ENCODE results near the gene RAET1G.
"Not testable (repeated sequence)": the region's sequence is repeated elsewhere in the genome, so short reads cannot be mapped to it uniquely, and the experiment has no call there.

Gene RAET1G

GRCh38 chr6:149933036-149933435 is 10.1 kb upstream of the RAET1G start:
- DNase-seq, result no peak

DNA sequence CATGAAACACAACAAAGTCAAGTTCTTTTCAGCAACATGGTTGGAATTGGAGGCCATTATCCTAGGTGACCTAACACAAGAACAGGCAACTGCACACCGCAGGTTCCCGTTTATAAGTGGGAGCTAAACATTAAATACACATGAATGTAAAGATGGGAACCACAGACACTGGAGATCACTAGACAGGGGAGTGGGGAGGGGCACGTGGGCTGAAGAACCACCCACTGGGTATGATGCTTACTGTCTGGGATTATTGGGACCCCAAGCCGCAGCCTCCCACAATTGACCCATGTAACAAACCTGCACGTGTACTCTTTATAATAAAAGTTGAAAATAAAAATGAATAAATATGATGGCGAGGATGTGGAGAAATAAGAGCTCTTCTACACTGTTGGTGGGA is 8.6 kb upstream of the RAET1G start:
- no peak for DNase-seq

DNA sequence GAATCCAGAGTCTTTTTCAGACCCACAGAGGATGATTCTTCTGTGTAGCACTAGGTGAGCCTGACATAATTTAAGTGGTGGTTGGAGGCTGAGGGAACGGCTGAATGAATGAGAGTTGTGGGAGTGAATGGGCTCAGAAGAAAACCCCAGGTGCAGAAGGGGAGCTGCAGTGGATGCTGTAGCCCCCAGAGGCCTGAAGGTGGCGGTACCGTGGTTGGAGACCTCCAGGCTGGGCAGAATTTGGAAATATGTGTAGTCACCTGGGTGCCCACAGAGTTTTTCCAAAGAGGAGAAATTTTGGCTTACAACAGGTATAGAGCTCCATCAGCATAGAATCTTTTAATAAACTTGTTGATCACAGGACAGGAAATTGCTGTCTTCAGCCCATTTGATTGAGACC is 6.5 kb upstream of the RAET1G start:
- peak; percentile 7 for DNase-seq

- not testable (repeated sequence) for DNase-seq
These were observed 4.1 kb upstream of the RAET1G start for GRCh38 chr6:149927025-149927424.

DNA sequence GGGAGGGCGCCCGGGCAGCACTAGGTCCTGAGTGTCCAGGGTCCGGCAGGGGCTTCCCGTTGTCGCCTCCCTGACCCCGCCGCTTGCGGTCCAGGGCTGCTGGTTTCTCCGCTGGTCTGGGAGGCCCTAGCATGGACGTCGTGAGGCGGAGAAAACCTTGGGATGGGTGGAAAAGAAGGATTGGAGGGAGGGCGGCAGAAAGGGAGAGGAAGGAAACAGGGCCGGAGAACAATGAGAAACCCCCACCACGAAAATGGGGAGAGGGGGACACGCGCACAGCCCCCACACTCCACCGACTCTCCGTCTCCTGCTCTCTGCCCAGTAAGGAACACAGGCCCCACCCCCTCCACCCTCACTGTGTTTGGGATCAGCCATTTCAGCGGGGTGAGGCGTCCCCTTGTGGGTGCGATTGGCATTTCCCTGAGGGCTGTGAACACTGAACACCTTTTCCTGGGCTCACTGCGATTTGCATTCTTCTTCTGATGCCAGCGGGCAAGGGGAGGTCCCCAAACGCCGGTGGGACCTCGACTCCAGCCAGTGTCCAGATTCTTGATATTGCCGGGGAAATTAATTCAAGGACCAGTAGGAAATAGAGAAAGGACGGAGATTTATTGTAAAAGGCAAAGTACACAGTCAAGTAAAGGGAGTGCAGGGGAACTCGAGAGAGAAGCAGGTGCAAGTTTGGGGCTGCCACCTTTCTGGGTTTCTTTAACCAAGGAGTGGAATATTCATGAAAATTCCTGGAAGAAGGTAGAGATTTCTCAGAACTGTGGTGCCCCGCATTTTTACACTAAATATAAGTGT is 3.3 kb upstream of the RAET1G start:
- peak; percentile 88 for DNase-seq

- DNase-seq, result peak; percentile 50
These were observed 2.5 kb upstream of the RAET1G start for GRCh38 chr6:149925253-149925973.

DNA sequence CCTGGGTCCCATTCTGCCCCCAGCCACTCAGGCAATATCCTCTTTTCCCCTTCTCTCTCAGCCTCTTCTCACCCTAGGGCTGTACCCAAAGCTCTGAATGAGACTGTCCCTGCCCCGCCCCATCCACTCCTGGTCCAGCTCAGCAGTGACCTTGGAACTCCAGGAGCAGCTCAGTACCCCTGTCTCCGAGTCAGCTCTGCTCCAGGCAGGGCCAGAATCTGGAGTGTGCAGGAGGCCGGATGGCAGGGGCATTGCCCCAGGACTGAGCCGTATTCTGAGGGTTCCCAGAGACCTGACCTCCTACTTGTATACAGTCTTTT is 2.0 kb upstream of the RAET1G start:
- DNase-seq, result no peak

GRCh38 chr6:149924206-149924932 is 1.4 kb upstream of the RAET1G start:
- DNase-seq, result no peak

DNA sequence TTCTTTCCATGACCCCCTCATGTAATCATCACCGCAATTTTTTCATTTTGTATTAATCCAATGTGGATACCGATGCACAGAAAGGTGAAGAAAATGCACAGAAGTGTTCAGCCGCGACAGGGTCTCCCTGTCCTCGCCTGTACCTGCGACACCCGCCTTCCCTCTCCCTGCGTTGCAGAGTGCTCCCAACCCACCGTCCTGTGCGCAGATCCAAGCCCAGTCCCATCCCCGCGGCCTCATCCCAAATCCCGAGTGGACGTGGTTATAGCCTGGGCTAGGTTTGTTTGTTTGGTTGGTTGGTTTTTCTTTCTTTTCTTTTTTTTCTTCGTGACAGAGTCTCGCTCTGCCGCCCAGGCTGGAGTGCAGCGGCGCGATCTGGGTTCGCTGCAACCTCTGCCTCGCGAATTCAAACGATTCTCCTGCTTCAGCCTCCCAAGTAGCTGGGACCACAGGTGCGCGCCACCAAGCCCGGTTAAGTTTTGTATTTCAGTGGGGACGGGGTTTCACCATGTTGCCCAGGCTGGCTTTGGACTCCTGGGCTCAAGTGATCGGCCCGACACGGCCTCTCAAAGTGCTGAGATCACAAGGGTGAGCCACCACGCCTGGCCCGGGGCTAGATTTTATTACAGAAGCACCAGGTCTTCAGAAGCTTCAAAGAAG is 536 bp upstream of the RAET1G start:
- DNase-seq, result no peak

GRCh38 chr6:149922091-149922490 is 830 bp downstream of the RAET1G start:
- DNase-seq, result not testable (repeated sequence)

DNA sequence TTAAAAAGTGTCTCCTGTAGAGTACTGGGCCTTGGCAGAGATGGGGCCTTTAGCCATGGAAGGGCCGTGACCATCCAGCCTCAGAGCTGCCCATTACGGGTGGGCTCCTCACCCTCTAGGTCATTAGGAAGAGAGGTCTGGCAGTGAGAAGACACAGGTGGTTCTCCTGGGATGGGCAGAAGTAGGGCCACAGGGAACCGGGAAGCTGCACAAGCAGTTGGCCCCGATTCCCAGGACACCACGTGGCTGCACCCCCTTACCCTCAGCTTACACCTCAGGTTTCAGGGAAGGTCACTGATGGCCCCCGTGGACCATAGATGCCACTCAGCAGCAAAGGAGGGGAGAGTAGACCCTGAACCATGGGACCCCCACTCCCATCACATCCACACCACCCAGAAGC is 1.6 kb downstream of the RAET1G start:
- DNase-seq, result no peak

DNA sequence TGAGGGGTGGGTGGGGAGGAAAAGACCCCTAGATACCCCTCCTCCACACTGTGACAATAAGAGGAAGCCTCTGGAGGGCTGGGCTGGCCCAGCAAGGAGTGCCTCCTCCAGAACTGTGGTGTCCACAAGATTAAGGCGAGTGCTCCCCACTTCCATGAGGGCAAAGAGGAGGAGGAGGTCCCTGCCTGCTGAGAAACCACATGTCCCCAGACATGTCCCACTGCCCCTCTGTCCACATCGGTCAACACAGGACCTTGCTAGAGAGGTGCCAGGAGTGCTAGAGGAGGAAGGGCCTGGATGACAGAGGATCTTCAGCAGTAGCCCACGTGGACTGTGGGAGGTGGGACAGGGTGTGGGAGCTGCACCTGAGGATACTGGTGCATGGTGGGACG is 3.1 kb downstream of the RAET1G start:
- DNase-seq, result no peak

GRCh38 chr6:149919126-149919833 is 3.6 kb downstream of the RAET1G start:
- DNase-seq, result not testable (repeated sequence)

DNA sequence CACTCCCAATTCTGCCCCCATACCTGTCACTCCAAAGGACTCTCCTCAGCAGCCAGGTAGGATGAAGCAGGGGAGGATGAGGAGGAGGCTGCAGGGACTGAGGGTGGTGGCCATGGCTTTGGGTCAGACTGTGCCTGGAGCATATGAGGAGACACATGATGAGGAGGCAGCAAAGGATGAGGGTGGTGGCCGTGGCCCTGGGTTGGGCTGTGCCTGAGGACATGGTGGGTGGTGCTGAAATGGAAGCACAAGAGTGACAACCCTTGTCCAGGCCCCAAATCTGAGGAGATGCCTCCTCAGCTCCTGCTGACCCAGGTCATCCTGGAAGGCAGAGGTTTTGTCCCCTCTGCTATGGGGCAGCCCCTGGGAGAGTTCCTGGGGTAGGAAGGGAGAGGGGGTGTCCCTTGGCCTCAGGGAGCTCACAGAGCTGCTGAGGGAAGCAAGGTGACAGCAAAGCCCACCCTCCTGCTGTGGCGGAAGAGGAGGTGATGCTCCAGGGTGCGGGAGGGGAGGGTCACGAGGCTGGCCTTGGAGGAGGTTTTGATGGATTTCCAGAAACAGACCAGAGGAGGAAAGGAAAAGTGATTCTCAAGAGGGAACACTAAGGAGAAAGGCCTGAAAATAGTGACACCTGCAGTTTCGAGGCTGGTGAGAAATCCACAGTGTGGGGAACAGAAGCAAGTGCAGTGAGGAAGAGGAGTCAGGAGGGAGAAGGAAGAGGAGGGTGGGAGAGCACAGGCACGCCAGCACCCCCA is 4.6 kb downstream of the RAET1G start:
- DNase-seq, result no peak

DNA sequence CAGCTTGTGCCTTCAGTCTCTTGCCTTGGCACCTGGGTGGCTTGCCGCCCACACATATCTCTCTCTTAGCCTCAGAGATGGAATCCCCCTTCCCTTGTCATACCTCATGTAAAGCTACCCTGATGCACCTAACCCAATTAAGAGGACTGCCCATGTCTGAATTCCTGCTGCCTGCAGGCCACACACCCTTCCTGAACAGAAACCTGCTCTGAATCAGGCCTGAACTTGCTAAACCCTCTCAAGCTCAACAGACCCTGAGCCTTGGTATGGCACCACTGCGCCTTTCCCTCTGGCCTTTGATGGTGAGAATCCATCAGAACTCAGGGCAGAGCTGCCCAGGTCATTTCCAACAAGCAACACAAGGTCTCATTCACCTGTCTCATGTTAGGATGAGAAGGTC is 5.2 kb downstream of the RAET1G start:
- DNase-seq, result no peak

DNA sequence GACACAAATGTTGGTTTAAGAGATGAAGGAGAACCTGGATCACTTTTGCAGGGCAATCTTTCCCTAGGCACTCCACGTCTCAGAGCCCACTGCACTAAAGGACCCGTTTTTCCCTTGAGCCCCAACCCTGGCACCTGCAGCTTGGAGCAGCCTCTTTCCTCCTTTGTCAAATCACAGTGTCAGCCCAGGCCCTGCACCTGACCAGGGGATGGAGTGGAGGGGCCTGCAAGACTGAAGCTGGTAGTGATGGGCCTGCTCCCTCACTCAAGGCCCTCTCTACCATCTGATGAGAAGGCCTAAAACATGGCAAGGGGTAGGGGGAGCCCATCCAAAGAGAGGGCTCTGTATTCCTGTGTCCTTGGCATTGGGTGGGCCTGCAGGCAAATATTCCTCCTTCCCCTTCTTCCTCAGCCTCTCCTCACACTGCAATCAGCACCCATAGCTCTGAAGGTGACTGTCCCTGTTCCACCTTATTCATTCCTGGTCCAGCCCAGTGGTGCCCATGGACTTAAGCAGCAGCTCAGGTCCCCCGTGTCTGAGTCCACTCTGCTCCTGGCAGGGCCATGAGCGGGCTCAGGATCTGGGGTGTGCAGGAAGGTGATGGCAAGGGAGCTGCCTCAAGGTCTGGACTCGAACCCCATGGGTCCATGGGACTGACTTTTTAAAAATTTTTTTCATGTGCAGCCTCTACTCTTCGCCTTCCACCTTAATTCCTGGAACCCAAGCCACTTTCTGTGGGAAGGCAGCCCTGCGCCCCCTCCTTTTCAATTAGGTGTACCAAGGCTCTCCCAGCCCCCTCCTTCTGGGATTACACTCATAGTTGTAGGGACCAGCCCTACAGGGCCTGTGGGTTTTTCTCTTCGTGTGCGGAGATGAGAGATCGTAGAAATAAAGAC is 6.7 kb downstream of the RAET1G start:
- DNase-seq, result no peak

GRCh38 chr6:149913540-149914240 is 9.2 kb downstream of the RAET1G start:
- DNase-seq, result no peak

DNA sequence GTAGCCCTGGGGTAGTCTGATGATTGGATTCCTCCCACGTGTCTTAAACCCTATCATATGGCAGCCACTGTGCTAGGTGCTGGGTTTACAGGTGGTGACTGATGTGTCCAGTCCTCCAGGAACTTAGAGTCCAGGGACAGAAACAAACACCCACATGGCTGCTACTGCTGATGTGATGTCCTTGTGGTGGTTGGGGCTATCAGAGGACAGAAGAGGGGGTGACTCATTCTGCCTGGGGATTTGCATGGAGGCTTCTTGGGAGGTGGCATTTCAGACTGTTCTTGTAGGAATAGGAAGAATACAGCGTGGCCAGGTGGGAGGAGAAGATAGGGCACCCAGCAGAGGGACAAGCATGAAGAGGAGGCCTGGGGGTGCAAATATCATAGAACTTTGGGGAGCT is 9.8 kb downstream of the RAET1G start:
- DNase-seq, result no peak

DNA sequence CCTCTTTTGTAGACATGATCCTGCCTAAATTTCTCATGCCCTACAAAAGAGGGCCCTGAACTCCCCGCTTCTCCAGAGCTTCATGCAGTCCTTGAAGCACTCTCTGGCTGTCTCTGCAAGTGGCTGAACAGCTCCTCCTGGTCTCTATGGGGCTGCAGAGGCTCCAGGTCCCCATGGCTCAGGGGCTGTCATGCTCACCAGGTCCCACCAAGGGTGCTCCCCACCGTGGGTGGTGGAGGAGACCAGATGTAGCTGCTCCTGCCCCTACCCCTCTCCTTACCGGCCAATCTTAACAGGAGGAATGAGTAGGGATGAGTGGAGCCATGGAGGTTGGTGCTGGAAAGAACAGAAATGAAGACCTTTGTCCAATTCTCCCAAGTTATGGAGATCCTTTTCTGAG is 10.2 kb downstream of the RAET1G start:
- DNase-seq, result not testable (repeated sequence)

GRCh38 chr6:149910721-149911151 is 12.2 kb downstream of the RAET1G start:
- DNase-seq, result no peak
